Liver (tissue), 3 donors: ENCODE measurements around the gene SMIM5.

ENCODE experiments used
- CTCF ChIP-seq: fragments of 150-350 bp; IDR thresholded peaks from 2 replicates; pipeline ENCODE4 v1.5.1; 2017; ENCODE audit warnings: improper control_type of control experiment, low read depth, low read length; ENCODE audit not compliant: missing input control
- NR2F2 ChIP-seq: IDR thresholded peaks from 2 replicates; pipeline ENCODE4 v1.6.1; 2016; ENCODE audit warnings: antibody characterized with exemption
- RAD21 ChIP-seq, 2 donors: IDR thresholded peaks; 2 replicates each; pipeline ENCODE4 v1.6.1; 2016; ENCODE audit warnings: antibody characterized with exemption in 2 of 2, mild to moderate bottlenecking in 2 of 2
- REST ChIP-seq: IDR thresholded peaks from 2 replicates; pipeline ENCODE4 v1.6.1; 2016; ENCODE audit warnings: antibody characterized with exemption, mild to moderate bottlenecking
- SP1 ChIP-seq: IDR thresholded peaks from 2 replicates; pipeline ENCODE4 v1.6.1; 2018; ENCODE audit warnings: antibody characterized with exemption, mild to moderate bottlenecking
- ZBTB33 ChIP-seq: IDR thresholded peaks from 2 replicates; pipeline ENCODE4 v1.6.1; 2016; ENCODE audit warnings: antibody characterized with exemption
- donor health status: healthy.
- donor health status: healthy.

GRCh38 chr17:75588596-75589011 is 44.6 kb upstream of the SMIM5 start:
- TF ChIP-seq CTCF = no peak
- no peak for TF ChIP-seq REST
- TF ChIP-seq RAD21 (IDR thresholded peaks at IDR 0.05) = no peak
- TF ChIP-seq NR2F2 = no peak
- no peak for TF ChIP-seq SP1
- no peak for TF ChIP-seq ZBTB33
